GM18873 (cell line): Measurements from ENCODE around the gene ZNF280D.

Experiments
- ATAC-seq: cut with Tn5 transposase; IDR thresholded peaks from one replicate; pipeline ENCODE4 v1.9.1; 2021; ENCODE audit warnings: mild to moderate bottlenecking, moderate library complexity, moderate number of reproducible peaks; ENCODE audit not compliant: unreplicated experiment, low FRiP score

The ZNF280D gene

GRCh38 chr15:56752986-56753385 is 19.7 kb upstream of the ZNF280D start:
- no peak for ATAC-seq

- ATAC-seq: no peak
Observed at GRCh38 chr15:56749982-56750381, 16.7 kb upstream of the ZNF280D start.

GRCh38 chr15:56744701-56745683 is 11.7 kb upstream of the ZNF280D start:
- ATAC-seq: no peak

GRCh38 chr15:56741541-56741940 is 8.2 kb upstream of the ZNF280D start:
- ATAC-seq: no peak

GRCh38 chr15:56739964-56740640 is 6.8 kb upstream of the ZNF280D start:
- ATAC-seq: no peak

GRCh38 chr15:56739474-56739873 is 6.2 kb upstream of the ZNF280D start:
- ATAC-seq: no peak

GRCh38 chr15:56737791-56738190 is 4.5 kb upstream of the ZNF280D start:
- ATAC-seq: no peak

- ATAC-seq: no peak
Observed at GRCh38 chr15:56736881-56737707, 3.8 kb upstream of the ZNF280D start.

- no peak for ATAC-seq
Observed at GRCh38 chr15:56736308-56736707, 3.0 kb upstream of the ZNF280D start.

- ATAC-seq: no peak
Observed at GRCh38 chr15:56735589-56735988, 2.3 kb upstream of the ZNF280D start.

GRCh38 chr15:56734013-56734635 is 815 bp upstream of the ZNF280D start:
- no peak for ATAC-seq

- no peak for ATAC-seq
Observed at GRCh38 chr15:56732886-56733135, 498 bp downstream of the ZNF280D start.

GRCh38 chr15:56732135-56732885 is 999 bp downstream of the ZNF280D start:
- ATAC-seq: no peak

- ATAC-seq: no peak
Observed at GRCh38 chr15:56731548-56731947, 1.8 kb downstream of the ZNF280D start.

GRCh38 chr15:56729561-56729960 is 3.7 kb downstream of the ZNF280D start:
- no peak for ATAC-seq

GRCh38 chr15:56725386-56725785 is 7.9 kb downstream of the ZNF280D start:
- ATAC-seq: no peak

- ATAC-seq: no peak
Observed at GRCh38 chr15:56724232-56724631, 9.1 kb downstream of the ZNF280D start.

GRCh38 chr15:56723787-56724186 is 9.5 kb downstream of the ZNF280D start:
- no peak for ATAC-seq

- no peak for ATAC-seq
Observed at GRCh38 chr15:56719774-56720555, 13.3 kb downstream of the ZNF280D start.
